GM21825 (cell line): ENCODE data around the gene PEMT.

Source experiments
- ATAC-seq: cut with Tn5 transposase; IDR thresholded peaks from one replicate; pipeline ENCODE4 v1.9.1; 2021; ENCODE audit warnings: mild to moderate bottlenecking, moderate library complexity; ENCODE audit not compliant: unreplicated experiment

Gene PEMT

GRCh38 chr17:17572010-17572785 is 19.3 kb downstream of the PEMT start:
- no peak for ATAC-seq

GRCh38 chr17:17570798-17571716 is 20.5 kb downstream of the PEMT start:
- no peak for ATAC-seq

- ATAC-seq = no peak
These were observed 21.2 kb downstream of the PEMT start for GRCh38 chr17:17570140-17570797.

GRCh38 chr17:17569691-17570090 is 21.8 kb downstream of the PEMT start:
- ATAC-seq = no peak

GRCh38 chr17:17568772-17569195 is 22.7 kb downstream of the PEMT start:
- no peak for ATAC-seq

GRCh38 chr17:17567631-17568030 is 23.9 kb downstream of the PEMT start:
- no peak for ATAC-seq

- ATAC-seq = no peak
These were observed 24.5 kb downstream of the PEMT start for GRCh38 chr17:17566896-17567513.

GRCh38 chr17:17565471-17566339 is 25.8 kb downstream of the PEMT start:
- ATAC-seq = no peak

GRCh38 chr17:17564896-17565295 is 26.6 kb downstream of the PEMT start:
- no peak for ATAC-seq

- no peak for ATAC-seq
These were observed 27.2 kb downstream of the PEMT start for GRCh38 chr17:17564323-17564722.

GRCh38 chr17:17563530-17563929 is 28.0 kb downstream of the PEMT start:
- ATAC-seq = no peak

- no peak for ATAC-seq
These were observed 29.4 kb downstream of the PEMT start for GRCh38 chr17:17562146-17562511.

- ATAC-seq = no peak
These were observed 29.9 kb downstream of the PEMT start for GRCh38 chr17:17561408-17562145.

- no peak for ATAC-seq
These were observed 30.5 kb downstream of the PEMT start for GRCh38 chr17:17560975-17561374.

GRCh38 chr17:17560167-17560566 is 31.3 kb downstream of the PEMT start:
- no peak for ATAC-seq

- no peak for ATAC-seq
These were observed 32.3 kb downstream of the PEMT start for GRCh38 chr17:17559164-17559563.

GRCh38 chr17:17558431-17558830 is 33.1 kb downstream of the PEMT start:
- ATAC-seq = no peak

- ATAC-seq = no peak
These were observed 33.7 kb downstream of the PEMT start for GRCh38 chr17:17557796-17558195.

GRCh38 chr17:17556671-17557070 is 34.8 kb downstream of the PEMT start:
- ATAC-seq = no peak
